Type B pancreatic cell (in vitro differentiated cells): Measurements from ENCODE around the gene KCNE3. TPM values are rescaled to one million over a fixed set of nuclear protein-coding genes. Genes with fewer than 3 reads are reported as not detected.
A peak's percentile ranks its signal among the peaks of the same experiment; 100 is the strongest.

ENCODE experiments used
- DNase-seq: peaks from one replicate; pipeline ENCODE4 v3.0.0; 2021; ENCODE audit warnings: mixed read lengths; ENCODE audit not compliant: unreplicated experiment; ENCODE audit errors: extremely low spot score
- H3K27ac Mint-ChIP-seq: 2 replicates; pipeline ENCODE4 v1.8.0; 2021; ENCODE audit warnings: mild to moderate bottlenecking, mixed read lengths
- H3K27me3 Mint-ChIP-seq: 2 replicates; pipeline ENCODE4 v1.8.0; 2021; ENCODE audit warnings: mixed read lengths
- H3K36me3 Mint-ChIP-seq: 2 replicates; pipeline ENCODE4 v1.8.0; 2021; ENCODE audit warnings: mixed read lengths
- H3K4me1 Mint-ChIP-seq: one replicate; pipeline ENCODE4 v1.8.0; 2021; ENCODE audit warnings: mixed read lengths; ENCODE audit not compliant: unreplicated experiment
- H3K4me3 Mint-ChIP-seq: 2 replicates; pipeline ENCODE4 v1.8.0; 2021; ENCODE audit warnings: mild to moderate bottlenecking, mixed read lengths
- H3K9me3 Mint-ChIP-seq: 2 replicates; pipeline ENCODE4 v1.8.0; 2021; ENCODE audit warnings: mixed read lengths
- CTCF ChIP-seq: fragments of 200-600 bp; sonication (generic); conservative IDR thresholded peaks from 2 replicates; pipeline ENCODE4 v1.5.0; 2021; ENCODE audit warnings: antibody characterized with exemption, mild to moderate bottlenecking
- total RNA-seq: library from RNA; stranded (reverse); gene quantifications from 2 replicates; pipeline ENCODE4 v1.2.1, GENCODE V29; 2021; ENCODE audit warnings: low replicate concordance

The KCNE3 gene
- total RNA-seq, 1 donor from 2014 or later: 12.5 TPM

- H3K36me3 Mint-ChIP-seq: no peaks in the 10 kb centered on the region
- H3K9me3 Mint-ChIP-seq: no peaks in the 10 kb centered on the region
- H3K4me1 Mint-ChIP-seq: peaks cover 18% of the 10 kb centered on the region
- no peak for DNase-seq
- TF ChIP-seq CTCF: peak; percentile 87
- no peak overlapping the region for H3K4me3 Mint-ChIP-seq
- peaks cover 8% of the 10 kb centered on the region for H3K27me3 Mint-ChIP-seq
- H3K27ac Mint-ChIP-seq: no peak overlapping the region
These were observed 17.9 kb downstream of the KCNE3 start for GRCh38 chr11:74449369-74449931.

- no peaks in the 10 kb centered on the region for H3K9me3 Mint-ChIP-seq
- H3K4me3 Mint-ChIP-seq: no peak overlapping the region
- no peaks in the 10 kb centered on the region for H3K36me3 Mint-ChIP-seq
- H3K27ac Mint-ChIP-seq: no peak overlapping the region
- no peaks in the 10 kb centered on the region for H3K27me3 Mint-ChIP-seq
- DNase-seq: no peak
- peaks cover 31% of the 10 kb centered on the region for H3K4me1 Mint-ChIP-seq
- TF ChIP-seq CTCF: no peak
These were observed 19.6 kb downstream of the KCNE3 start for GRCh38 chr11:74447720-74448119.

GRCh38 chr11:74446532-74446938 is 20.8 kb downstream of the KCNE3 start:
- no peak overlapping the region for H3K27ac Mint-ChIP-seq
- H3K27me3 Mint-ChIP-seq: no peaks in the 10 kb centered on the region
- DNase-seq: no peak
- H3K9me3 Mint-ChIP-seq: no peaks in the 10 kb centered on the region
- peaks cover 32% of the 10 kb centered on the region for H3K4me1 Mint-ChIP-seq
- no peak overlapping the region for H3K4me3 Mint-ChIP-seq
- TF ChIP-seq CTCF: no peak
- no peaks in the 10 kb centered on the region for H3K36me3 Mint-ChIP-seq

GRCh38 chr11:74444173-74444826 is 23.0 kb downstream of the KCNE3 start:
- Mint-ChIP-seq H3K4me3 (no peak overlapping the region), H3K4me1 (peaks cover 28% of the 10 kb centered on the region), H3K27ac (no peak overlapping the region), H3K9me3 (no peaks in the 10 kb centered on the region), H3K27me3 (no peaks in the 10 kb centered on the region), H3K36me3 (no peaks in the 10 kb centered on the region)
- TF ChIP-seq CTCF: no peak
- DNase-seq: no peak

GRCh38 chr11:74443071-74443864 is 24.1 kb downstream of the KCNE3 start:
- peak overlapping the region; percentile 29 for H3K27ac Mint-ChIP-seq
- no peaks in the 10 kb centered on the region for H3K27me3 Mint-ChIP-seq
- peaks cover 24% of the 10 kb centered on the region for H3K4me1 Mint-ChIP-seq
- H3K36me3 Mint-ChIP-seq: no peaks in the 10 kb centered on the region
- H3K4me3 Mint-ChIP-seq: no peak overlapping the region
- TF ChIP-seq CTCF: no peak
- no peaks in the 10 kb centered on the region for H3K9me3 Mint-ChIP-seq
- no peak for DNase-seq
